Ovary (tissue), 3 donors: Measurements from ENCODE around the gene TMEM167A.

Experiments
- CTCF ChIP-seq, 3 donors: fragments of 450-650 bp in 2 of 3; fragments of 200-600 bp in 1 of 3; IDR thresholded peaks; one replicate each; pipeline versions ENCODE4 v1.5.1 to v1.8.0; 2016 to 2022; ENCODE audit warnings: antibody characterized with exemption in 3 of 3, mild to moderate bottlenecking in 1 of 3
- EP300 ChIP-seq: sonication (generic); formaldehyde crosslinking; IDR thresholded peaks from one replicate; pipeline ENCODE4 v1.6.1; 2017; ENCODE audit warnings: antibody characterized with exemption
- POLR2A ChIP-seq: fragments of 450-650 bp; IDR thresholded peaks from one replicate; pipeline ENCODE4 v1.6.1; 2017; ENCODE audit warnings: antibody characterized with exemption, mild to moderate bottlenecking, moderate library complexity
- donor health status: DM: no; HTN: no; CAD: no.

- TF ChIP-seq CTCF (IDR thresholded peaks at IDR 0.05): no peak
- no peak for TF ChIP-seq POLR2A
- no peak for TF ChIP-seq EP300
These were observed 61.5 kb downstream of the TMEM167A start for GRCh38 chr5:83015676-83016075.
